Stimulated activated CD8-positive, alpha-beta memory T cell treated with anti-CD3 and anti-CD28 coated beads, Interleukin-7, amount 100 ng/mL, for 1 hour (primary cell): Measurements from ENCODE around the gene CXCL5.
"Not testable (repeated sequence)": the region's sequence is repeated elsewhere in the genome, so short reads cannot be mapped to it uniquely, and the experiment has no call there.

ENCODE experiments used
- DNase-seq, 2 donors: peaks; one replicate each; pipeline ENCODE4 v3.0.0-alpha.2; 2020; ENCODE audit warnings: low read depth in 2 of 2

Gene CXCL5

GRCh38 chr4:74015126-74015780 lies 16.8 kb upstream of the CXCL5 start:
- no peak for DNase-seq

- no peak for DNase-seq
Observed at GRCh38 chr4:74014332-74014731, 15.9 kb upstream of the CXCL5 start.

GRCh38 chr4:74013264-74013663 lies 14.8 kb upstream of the CXCL5 start:
- DNase-seq = no peak

- no peak for DNase-seq
Observed at GRCh38 chr4:74012130-74012529, 13.7 kb upstream of the CXCL5 start.

- DNase-seq = no peak
Observed at GRCh38 chr4:74009307-74009706, 10.8 kb upstream of the CXCL5 start.

GRCh38 chr4:74006009-74006476 lies 7.6 kb upstream of the CXCL5 start:
- no peak for DNase-seq

- DNase-seq = no peak
Observed at GRCh38 chr4:74005528-74005927, 7.1 kb upstream of the CXCL5 start.

GRCh38 chr4:74004668-74005067 lies 6.2 kb upstream of the CXCL5 start:
- no peak for DNase-seq

GRCh38 chr4:74000301-74000700 lies 1.8 kb upstream of the CXCL5 start:
- no peak for DNase-seq

GRCh38 chr4:73992050-73992449 lies 6.4 kb downstream of the CXCL5 start:
- no peak for DNase-seq

GRCh38 chr4:73991742-73992000 lies 6.8 kb downstream of the CXCL5 start:
- DNase-seq = no peak

GRCh38 chr4:73990988-73991741 lies 7.3 kb downstream of the CXCL5 start:
- no peak for DNase-seq

- DNase-seq = no peak
Observed at GRCh38 chr4:73989928-73990327, 8.5 kb downstream of the CXCL5 start.

GRCh38 chr4:73989031-73989430 lies 9.4 kb downstream of the CXCL5 start:
- no peak for DNase-seq

- no peak for DNase-seq
Observed at GRCh38 chr4:73988061-73988460, 10.4 kb downstream of the CXCL5 start, which contains the start of gene PPBP. TSS of gene PPBP (minus strand) at chr4:73988190. CDS start at chr4:73988103, 87 bp downstream.

- no peak for DNase-seq
Observed at GRCh38 chr4:73985528-73985852, 13.0 kb downstream of the CXCL5 start.

- no peak for DNase-seq
Observed at GRCh38 chr4:73984736-73985527, 13.5 kb downstream of the CXCL5 start.

- DNase-seq = not testable (repeated sequence)
Observed at GRCh38 chr4:73981175-73981574, 17.3 kb downstream of the CXCL5 start.

- no peak for DNase-seq
Observed at GRCh38 chr4:73979407-73979957, 19.0 kb downstream of the CXCL5 start.

GRCh38 chr4:73978886-73979285 lies 19.6 kb downstream of the CXCL5 start:
- no peak for DNase-seq

- no peak for DNase-seq
Observed at GRCh38 chr4:73976716-73977115, 21.8 kb downstream of the CXCL5 start.

- DNase-seq = no peak
Observed at GRCh38 chr4:73976217-73976616, 22.3 kb downstream of the CXCL5 start.

GRCh38 chr4:73974352-73974751 lies 24.1 kb downstream of the CXCL5 start:
- DNase-seq = no peak
